Fibroblast of lung (primary cell): ENCODE results near the gene EFHD1. TPM values are rescaled to one million over a fixed set of nuclear protein-coding genes. Genes with fewer than 3 reads are reported as not detected.

Experiments used
- DNase-seq, 2 donors: peaks; one replicate each; pipeline versions ENCODE4 v3.0.0 to v3.0.0-alpha.2; 2010; ENCODE audit warnings: low read depth in 2 of 2
- H2AFZ ChIP-seq: 2 replicates; pipeline ENCODE4 v1.5.1; 2012; ENCODE audit warnings: low read length, control low read depth, inconsistent platforms
- H3K27ac ChIP-seq: 2 replicates; pipeline ENCODE4 v1.5.1; 2011; ENCODE audit warnings: low read length, control low read depth; ENCODE audit not compliant: insufficient read depth
- H3K27me3 ChIP-seq: 2 replicates; pipeline ENCODE4 v1.5.1; 2011; ENCODE audit warnings: mild to moderate bottlenecking, low read length; ENCODE audit not compliant: control insufficient read depth, insufficient read depth
- H3K36me3 ChIP-seq: 2 replicates; pipeline ENCODE4 v1.5.1; 2011; ENCODE audit warnings: low read length; ENCODE audit not compliant: control insufficient read depth, insufficient read depth
- H3K4me1 ChIP-seq: 2 replicates; pipeline ENCODE4 v1.5.1; 2011; ENCODE audit warnings: low read length; ENCODE audit not compliant: control insufficient read depth, insufficient read depth; ENCODE audit errors: extremely low read depth
- H3K4me2 ChIP-seq: 2 replicates; pipeline ENCODE4 v1.5.1; 2011; ENCODE audit warnings: low read length, control low read depth; ENCODE audit not compliant: insufficient read depth; ENCODE audit errors: extremely low read depth
- H3K4me3 ChIP-seq, 4 experiments: fragments of 200-600 bp in 1 of 4; sonication (generic) in 1 of 4; replicated peaks in 1 of 4; 2 replicates each; pipeline ENCODE4 v1.5.1; 2011 to 2016; ENCODE audit warnings: low read length in 4 of 4, low read depth in 3 of 4, mild to moderate bottlenecking in 3 of 4, control low read depth in 2 of 4, inconsistent platforms in 1 of 4, mixed read lengths in 1 of 4; ENCODE audit not compliant: insufficient read depth in 1 of 4; ENCODE audit errors: control extremely low read depth in 1 of 4
- H3K79me2 ChIP-seq: 2 replicates; pipeline ENCODE4 v1.5.1; 2012; ENCODE audit warnings: mild to moderate bottlenecking, low read length, inconsistent platforms; ENCODE audit not compliant: control insufficient read depth, insufficient read depth
- H3K9ac ChIP-seq: 2 replicates; pipeline ENCODE4 v1.5.1; 2011; ENCODE audit warnings: mild to moderate bottlenecking, low read length, control low read depth; ENCODE audit not compliant: insufficient read depth
- H3K9me3 ChIP-seq: 2 replicates; pipeline ENCODE4 v1.5.1; 2012; ENCODE audit warnings: low read depth, low read length; ENCODE audit not compliant: control insufficient read depth, insufficient read depth
- H4K20me1 ChIP-seq: 2 replicates; pipeline ENCODE4 v1.5.1; 2011; ENCODE audit warnings: low read length; ENCODE audit not compliant: control insufficient read depth, insufficient read depth; ENCODE audit errors: extremely low read depth
- CTCF ChIP-seq, 2 donors: IDR thresholded peaks in 1 of 2; conservative IDR thresholded peaks in 1 of 2; 1 replicate in 1 of 2; 2 replicates in 1 of 2; pipeline ENCODE4 v1.5.1; 2011 to 2012; ENCODE audit warnings: low read length in 2 of 2, control low read depth in 1 of 2, inconsistent platforms in 1 of 2, low read depth in 1 of 2, mild to moderate bottlenecking in 1 of 2
- EZH2 ChIP-seq: IDR thresholded peaks from 2 replicates; pipeline ENCODE4 v1.5.1; 2012; ENCODE audit warnings: low read length, control low read depth, mild to moderate bottlenecking; ENCODE audit errors: missing control alignments
- polyA plus RNA-seq, 2 donors: library from polyadenylated mRNA; depleted of rRNA in 1 of 2; stranded (reverse) in 1 of 2; unstranded in 1 of 2; fragments of >200 nt; gene quantifications; 2 replicates each; pipeline ENCODE4 v1.2.1, GENCODE V29; 2011 to 2012; ENCODE audit warnings: missing spikeins in 1 of 2
- total RNA-seq: library from RNA; depleted of rRNA; stranded (reverse); fragments of >200 nt; gene quantifications from 2 replicates; pipeline ENCODE4 v1.2.1, GENCODE V29; 2014

EFHD1 gene
- total and polyA plus RNA-seq, 2 donors (not counting 1 experiment from before 2014, with no cell fraction given): 0.83 TPM; not detected in 1

DNA sequence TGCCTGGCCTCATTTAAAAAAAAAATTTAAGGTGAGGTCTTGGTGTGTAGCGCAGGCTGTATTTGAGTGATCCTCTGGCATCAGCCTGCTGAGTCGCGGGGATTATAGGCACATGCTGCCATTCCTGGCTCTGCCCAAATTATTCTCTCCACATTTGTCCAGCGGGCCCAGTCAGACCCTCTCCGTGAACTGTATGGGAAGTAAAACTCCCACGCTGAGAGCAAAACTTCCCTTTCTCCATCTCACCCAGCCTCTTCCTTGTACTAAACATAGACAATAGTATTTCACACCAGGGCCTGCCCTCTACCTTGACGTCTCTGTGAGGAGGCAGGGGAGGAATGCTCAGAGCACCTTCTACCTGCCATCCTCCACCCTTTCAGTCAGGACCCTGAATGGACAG, 45.9 kb upstream of the EFHD1 start:
- no peak overlapping the region for H3K27ac ChIP-seq
- H3K9me3 ChIP-seq: no peaks in the 10 kb centered on the region
- no peaks in the 10 kb centered on the region for H4K20me1 ChIP-seq
- DNase-seq: no peak
- H3K79me2 ChIP-seq: no peaks in the 10 kb centered on the region
- no peak overlapping the region for H2AFZ ChIP-seq
- no peaks in the 10 kb centered on the region for H3K36me3 ChIP-seq
- no peak overlapping the region for H3K4me3 ChIP-seq
- peaks cover 3% of the 10 kb centered on the region for H3K4me1 ChIP-seq
- no peaks in the 10 kb centered on the region for H3K27me3 ChIP-seq
- no peak overlapping the region for H3K9ac ChIP-seq
- no peak overlapping the region for H3K4me2 ChIP-seq
- no peak for TF ChIP-seq CTCF (conservative IDR thresholded peaks at IDR 0.05 in 1 of 2, IDR thresholded peaks at IDR 0.05 in 1 of 2; ENCODE audit: low read depth in 1 of 2, low read length in 2 of 2)
- no peak for TF ChIP-seq EZH2

- TF ChIP-seq EZH2 (no peak), CTCF (conservative IDR thresholded peaks at IDR 0.05 in 1 of 2, IDR thresholded peaks at IDR 0.05 in 1 of 2; ENCODE audit: low read depth in 1 of 2, low read length in 2 of 2) (no peak)
- H2AFZ ChIP-seq: no peak overlapping the region
- H3K27ac ChIP-seq: no peak overlapping the region
- H3K4me2 ChIP-seq: no peak overlapping the region
- no peak for DNase-seq
- no peak overlapping the region for H3K9ac ChIP-seq
- no peaks in the 10 kb centered on the region for H3K9me3 ChIP-seq
- no peaks in the 10 kb centered on the region for H3K36me3 ChIP-seq
- H4K20me1 ChIP-seq: no peaks in the 10 kb centered on the region
- no peaks in the 10 kb centered on the region for H3K79me2 ChIP-seq
- peaks cover 3% of the 10 kb centered on the region for H3K4me1 ChIP-seq
- no peak overlapping the region for H3K4me3 ChIP-seq
- no peaks in the 10 kb centered on the region for H3K27me3 ChIP-seq
Measured at GRCh38 chr2:232588031-232588430, 45.4 kb upstream of the EFHD1 start.

DNA sequence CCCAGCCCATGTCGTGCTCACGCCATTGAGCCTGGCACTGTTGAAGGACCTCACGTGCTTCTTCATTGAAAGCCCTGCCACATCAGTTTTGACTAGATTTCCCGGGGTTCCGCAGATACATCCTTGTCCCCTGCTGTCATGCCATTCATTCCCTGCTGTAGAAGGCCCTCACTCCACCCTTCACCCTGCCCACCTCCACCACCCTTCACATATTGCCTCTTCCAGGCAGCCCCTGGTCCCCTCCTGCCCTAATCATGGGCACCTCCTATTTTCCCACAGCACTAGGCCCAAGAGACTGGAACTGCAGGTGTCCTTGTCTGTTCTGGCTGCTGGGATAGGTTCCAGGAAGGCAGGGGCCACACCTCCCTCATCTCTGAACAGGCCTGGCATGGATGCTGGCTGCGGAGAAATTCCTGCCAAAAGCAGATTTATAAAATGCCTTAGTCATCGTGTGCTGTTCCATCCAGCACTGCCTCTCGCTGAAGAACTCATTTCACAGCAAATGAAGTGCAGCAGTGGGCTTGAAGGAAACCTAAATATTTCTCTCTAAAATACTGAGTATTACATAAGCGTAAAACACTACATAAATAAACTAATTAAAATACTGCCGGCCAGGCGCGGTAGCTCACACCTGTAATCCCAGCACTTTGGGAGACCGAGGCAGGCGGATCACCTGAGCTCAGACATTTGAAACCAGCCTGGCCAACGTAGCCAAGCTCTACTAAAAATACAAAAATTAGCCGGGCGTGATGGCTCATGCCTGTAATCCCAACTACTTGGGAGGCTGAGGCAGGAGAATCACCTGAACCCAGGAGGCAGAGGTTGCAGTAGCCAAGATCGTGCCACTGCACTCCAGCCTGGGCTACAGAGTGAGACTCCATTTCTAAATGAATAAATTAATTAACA, 44.5 kb upstream of the EFHD1 start:
- H3K79me2 ChIP-seq: no peaks in the 10 kb centered on the region
- no peak overlapping the region for H2AFZ ChIP-seq
- no peaks in the 10 kb centered on the region for H3K9me3 ChIP-seq
- no peak overlapping the region for H3K9ac ChIP-seq
- DNase-seq: peak; percentile 79 to 88
- no peaks in the 10 kb centered on the region for H3K36me3 ChIP-seq
- no peaks in the 10 kb centered on the region for H3K27me3 ChIP-seq
- TF ChIP-seq EZH2: no peak
- TF ChIP-seq CTCF (conservative IDR thresholded peaks at IDR 0.05 in 1 of 2, IDR thresholded peaks at IDR 0.05 in 1 of 2; ENCODE audit: low read depth in 1 of 2, low read length in 2 of 2): no peak
- H3K4me3 ChIP-seq: no peak overlapping the region
- H3K4me2 ChIP-seq: no peak overlapping the region
- H3K4me1 ChIP-seq: peaks cover 7% of the 10 kb centered on the region
- no peaks in the 10 kb centered on the region for H4K20me1 ChIP-seq
- H3K27ac ChIP-seq: no peak overlapping the region
